CD4-positive, alpha-beta T cell treated with Interleukin-4 for 1 hour (primary cell): ENCODE measurements around the gene SH3D21.

ENCODE experiments used
- DNase-seq, 2 donors: peaks; one replicate each; pipeline ENCODE4 v3.0.0-alpha.2; 2020 to 2022

SH3D21 gene

DNA sequence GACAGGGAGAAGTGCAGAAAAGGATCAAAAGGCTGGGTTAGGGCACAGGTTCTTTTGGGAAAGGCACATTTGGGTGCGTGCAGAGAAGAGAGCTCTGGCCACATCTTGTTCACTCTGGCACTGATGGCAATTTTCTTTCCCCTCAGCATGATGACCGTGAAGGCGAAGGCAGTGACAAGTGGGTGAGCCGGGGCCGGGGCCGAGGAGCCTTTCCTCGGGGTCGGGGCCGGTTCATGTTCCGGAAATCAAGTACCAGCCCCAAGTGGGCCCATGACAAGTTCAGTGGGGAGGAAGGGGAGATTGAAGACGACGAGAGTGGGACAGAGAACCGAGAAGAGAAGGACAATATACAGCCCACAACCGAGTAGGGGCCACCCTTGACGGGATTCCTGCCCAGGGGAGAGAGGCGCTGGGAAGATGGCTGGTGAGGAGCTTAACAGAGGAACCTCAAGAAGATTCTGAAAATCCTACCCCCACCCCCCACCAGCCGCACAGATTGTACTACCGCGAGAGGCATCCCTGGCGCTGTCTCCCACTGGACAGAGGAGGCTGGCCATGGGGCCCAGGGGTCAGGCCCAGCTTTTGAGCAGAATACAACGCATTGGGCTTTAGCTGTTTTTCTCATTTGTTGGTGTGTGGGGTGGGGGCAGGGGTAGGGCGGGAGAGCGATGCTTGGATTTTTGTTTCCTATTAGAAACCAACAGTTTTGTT lies 2.4 kb upstream of the SH3D21 start:
- DNase-seq: no peak

GRCh38 chr1:36304521-36304920 lies 1.6 kb upstream of the SH3D21 start:
- peak in 1 of 2 donors; percentile 34 for DNase-seq

DNA sequence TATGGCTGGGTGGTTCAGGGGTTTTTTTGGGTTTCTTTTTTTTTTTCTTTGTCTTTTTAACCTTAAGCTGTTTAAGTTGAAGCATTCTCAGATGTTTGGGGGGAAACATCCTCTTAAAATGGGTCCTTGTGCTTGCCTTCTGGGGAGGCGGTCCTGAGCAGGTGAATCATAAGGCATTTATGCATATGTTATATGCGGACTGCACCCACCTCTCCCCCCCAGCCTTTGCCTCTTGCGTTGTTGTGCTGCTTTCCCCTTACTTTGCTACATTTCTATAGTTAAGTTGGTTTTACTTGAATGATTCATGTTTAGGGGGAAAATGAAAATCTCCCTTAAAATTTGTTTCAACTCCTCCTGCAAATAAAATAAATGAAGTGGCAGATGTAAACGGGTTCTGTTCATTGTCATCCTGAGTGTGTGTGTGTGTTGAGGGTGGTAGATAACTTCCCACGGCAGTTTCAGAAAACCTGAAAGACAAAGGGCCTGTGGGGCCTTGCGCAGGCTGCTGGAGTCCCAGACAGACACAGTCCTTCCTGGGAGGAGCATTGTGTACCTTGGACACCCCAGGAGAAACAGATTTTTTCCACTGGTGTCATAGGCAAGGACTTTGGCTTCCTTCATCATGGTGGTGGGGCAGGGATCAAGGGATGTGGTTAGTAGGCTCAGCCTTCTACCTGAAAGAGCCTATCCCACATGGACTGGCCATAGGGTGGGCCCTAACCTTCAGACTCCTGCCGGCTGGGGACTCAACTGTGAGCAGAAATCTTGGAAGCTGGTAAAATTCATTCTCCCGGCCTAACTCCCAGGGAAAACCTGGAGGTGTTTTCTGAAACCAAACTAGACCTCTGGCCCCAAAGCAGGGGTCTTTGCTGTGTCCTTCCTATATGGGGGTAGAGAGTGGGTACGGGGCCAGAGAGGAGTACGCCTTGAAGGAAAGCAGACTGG lies 926 bp upstream of the SH3D21 start:
- DNase-seq: no peak

DNA sequence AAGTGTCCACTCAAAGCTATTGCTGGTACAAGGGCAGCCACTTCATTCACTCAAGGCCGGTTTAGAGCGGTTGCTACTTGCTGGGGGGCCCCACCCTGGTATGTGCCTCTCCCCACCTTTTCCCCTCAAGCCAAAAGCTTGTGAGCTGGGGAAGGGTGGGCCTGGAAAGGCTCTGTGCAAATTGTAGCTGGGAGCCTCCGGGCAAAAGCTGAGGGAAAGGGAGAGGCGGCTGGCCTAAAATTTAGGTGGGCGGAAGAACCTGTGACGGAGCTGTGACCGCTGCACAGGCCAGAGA lies 306 bp upstream of the SH3D21 start:
- no peak for DNase-seq

- peak; percentile 93 to 95 for DNase-seq
Measured at GRCh38 chr1:36306902-36307456, 811 bp downstream of the SH3D21 start.

- no peak for DNase-seq
Measured at GRCh38 chr1:36307601-36308330, 1.6 kb downstream of the SH3D21 start.

GRCh38 chr1:36309397-36309796 lies 3.2 kb downstream of the SH3D21 start:
- DNase-seq: no peak

DNA sequence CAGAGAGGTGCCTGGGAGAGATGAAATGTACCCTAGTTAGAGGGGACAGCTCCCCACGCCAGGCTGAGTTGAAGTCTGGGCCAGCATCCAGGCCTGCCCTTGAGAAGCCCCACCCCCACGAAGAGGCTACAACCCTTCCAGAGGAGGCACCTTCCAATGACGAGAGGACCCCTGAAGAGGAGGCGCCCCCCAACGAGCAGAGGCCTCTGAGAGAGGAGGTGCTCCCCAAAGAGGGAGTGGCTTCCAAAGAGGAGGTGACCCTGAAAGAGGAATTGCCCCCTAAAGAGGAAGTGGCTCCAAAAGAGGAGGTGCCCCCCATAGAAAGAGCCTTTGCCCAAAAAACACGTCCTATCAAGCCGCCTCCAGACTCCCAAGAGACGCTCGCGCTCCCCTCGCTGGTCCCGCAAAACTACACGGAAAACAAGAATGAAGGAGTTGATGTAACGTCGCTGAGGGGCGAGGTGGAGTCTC lies 14.2 kb downstream of the SH3D21 start:
- peak in 1 of 2 donors; percentile 23 for DNase-seq

DNA sequence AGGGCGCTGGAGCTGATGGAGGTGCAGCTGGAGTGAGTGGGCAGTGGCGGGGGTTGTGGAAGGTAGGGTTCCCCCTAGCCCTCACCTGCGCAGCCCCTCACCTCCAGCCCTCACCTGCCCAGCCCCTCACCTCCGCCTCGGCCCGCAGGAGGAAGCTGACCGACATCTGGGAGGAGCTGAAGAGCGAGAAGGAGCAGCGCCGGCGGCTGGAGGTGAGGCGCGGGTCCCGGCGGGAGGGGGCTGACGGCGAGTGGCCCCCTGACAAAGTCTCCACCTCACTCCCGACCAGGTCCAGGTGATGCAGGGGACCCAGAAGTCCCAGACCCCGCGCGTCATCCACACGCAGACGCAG lies 14.6 kb downstream of the SH3D21 start:
- no peak for DNase-seq

DNA sequence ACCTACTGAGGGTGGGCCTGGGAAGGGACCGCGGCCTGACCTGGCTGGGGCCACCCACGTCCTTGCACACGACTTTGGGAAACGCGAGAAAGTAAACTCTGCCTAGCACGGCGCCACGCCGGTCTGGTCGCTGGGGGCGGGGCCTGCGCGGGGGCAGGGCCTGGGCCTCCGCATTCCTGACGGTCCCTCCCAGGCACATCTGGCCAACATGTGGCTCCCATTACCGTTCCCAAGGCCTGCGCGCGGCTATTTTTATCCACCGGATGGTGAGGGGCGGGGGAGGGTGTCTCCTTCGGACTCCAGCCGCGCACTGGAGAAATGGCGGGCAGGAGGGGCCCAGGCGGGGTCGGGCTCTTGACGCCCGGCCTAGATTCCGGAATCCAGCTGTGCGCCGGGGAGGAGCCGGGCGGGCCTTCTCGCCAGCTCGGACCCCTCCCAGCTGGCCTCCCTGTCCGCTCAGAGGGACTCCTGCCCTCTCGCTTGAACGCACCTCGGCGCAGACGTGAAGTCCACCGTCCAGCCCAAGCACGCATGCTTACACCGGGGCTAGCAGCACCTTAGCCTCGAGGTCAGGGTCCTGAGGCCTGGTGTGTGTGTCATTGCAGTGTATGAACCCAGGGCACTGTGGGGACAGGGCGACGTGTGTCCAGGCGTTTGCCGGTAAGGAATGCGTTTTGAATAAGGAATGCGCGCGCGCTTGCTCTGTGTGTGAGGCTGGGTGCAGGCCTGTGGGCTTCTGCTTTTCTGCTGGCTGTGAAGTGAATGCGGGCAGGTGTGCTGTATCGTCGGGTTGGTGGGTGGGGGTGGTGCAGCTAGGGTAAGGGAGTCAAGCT lies 15.2 kb downstream of the SH3D21 start:
- DNase-seq: peak in 1 of 2 donors; percentile 30

GRCh38 chr1:36322041-36322785 lies 16.0 kb downstream of the SH3D21 start:
- no peak for DNase-seq

DNA sequence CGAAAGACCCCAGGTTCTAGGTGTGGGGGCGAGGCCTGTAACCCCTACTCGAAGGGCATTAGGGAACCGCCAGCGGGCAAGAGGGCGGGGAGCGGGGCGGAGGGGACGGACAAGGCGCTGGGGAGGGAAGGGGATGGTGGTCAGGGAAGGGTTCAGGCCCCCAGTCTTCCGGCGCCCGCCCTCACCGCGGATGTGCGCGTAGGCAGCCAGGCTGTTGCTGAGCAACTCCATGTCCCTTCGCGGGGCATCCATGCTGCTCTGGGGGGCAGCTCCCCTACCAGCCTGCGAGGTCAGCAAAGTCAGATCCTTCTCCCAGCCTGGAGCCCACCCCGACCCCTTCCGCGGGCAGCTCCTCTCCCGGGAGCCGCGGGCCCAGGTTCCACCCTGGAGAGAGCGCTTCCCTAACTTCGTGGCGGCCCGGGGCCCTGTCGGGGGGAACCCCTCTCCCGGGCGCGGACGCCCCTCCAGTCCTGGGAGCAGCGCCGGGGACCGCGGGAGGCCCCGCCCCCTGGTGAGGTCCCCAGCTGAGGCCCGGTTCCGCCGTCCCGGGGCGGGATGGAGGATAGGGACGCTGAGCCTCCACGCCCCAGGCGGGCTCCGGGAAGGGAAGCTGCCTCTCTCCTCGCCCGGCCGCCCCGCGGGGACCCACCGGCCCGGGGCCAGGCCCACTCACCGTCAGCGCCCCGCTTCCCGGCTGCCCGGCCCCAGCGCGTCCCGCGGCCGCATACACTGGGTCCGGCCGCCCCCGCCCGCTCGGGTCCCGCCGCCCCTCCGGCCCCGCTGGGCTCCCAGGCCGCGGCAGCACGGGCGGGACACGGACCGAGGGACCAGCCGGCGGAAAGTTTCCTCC lies 16.8 kb downstream of the SH3D21 start:
- peak in 1 of 2 donors; percentile 41 for DNase-seq

GRCh38 chr1:36323636-36324352 lies 17.6 kb downstream of the SH3D21 start, which contains the start of gene EVA1B:
Gene EVA1B (minus strand): TSS chr1:36323645. CDS start chr1:36323037, 608 bp downstream.
- peak; percentile 23 to 47 for DNase-seq

DNA sequence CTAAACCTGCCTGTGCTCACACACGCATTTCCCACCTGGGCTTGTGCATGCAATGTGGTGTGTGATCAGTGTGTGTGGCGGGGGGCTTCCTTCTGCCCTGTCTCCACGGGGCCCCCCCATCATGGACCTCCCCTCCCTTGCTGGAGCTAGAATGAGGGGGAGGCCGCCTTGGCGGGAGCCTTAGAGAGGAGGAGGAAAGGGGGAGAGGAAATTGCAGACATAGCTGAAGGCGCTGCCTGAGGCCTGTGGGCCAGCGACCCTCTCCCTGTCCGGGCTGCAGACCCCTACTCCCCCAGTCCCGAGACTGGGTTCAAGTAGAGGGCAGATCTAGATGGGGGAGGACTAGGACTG lies 18.2 kb downstream of the SH3D21 start:
- no peak for DNase-seq

- DNase-seq: no peak
Measured at GRCh38 chr1:36326499-36326898, 20.3 kb downstream of the SH3D21 start.

- no peak for DNase-seq
Measured at GRCh38 chr1:36327421-36328087, 21.4 kb downstream of the SH3D21 start.

- DNase-seq: no peak
Measured at GRCh38 chr1:36328088-36328480, 21.9 kb downstream of the SH3D21 start.

DNA sequence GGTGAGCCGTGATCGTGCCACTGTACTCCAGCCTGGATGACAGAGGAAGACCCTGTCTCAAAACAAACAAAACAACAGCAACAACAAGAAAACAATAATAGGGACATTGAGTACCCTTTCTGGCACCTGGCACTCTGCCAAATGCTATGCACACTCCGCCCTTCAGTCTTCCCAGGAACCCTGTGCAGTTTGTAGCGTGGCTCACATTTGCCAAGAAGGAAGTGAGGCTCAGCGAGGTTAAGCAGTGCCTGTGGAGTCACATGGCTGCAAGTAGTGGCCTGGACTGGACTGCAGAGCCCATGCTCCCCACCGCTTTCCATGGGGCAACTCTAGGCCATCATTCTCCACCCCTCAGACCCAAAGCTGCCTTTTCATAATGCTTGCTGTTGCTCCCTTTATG lies 22.5 kb downstream of the SH3D21 start:
- peak in 1 of 2 donors; percentile 38 for DNase-seq

DNA sequence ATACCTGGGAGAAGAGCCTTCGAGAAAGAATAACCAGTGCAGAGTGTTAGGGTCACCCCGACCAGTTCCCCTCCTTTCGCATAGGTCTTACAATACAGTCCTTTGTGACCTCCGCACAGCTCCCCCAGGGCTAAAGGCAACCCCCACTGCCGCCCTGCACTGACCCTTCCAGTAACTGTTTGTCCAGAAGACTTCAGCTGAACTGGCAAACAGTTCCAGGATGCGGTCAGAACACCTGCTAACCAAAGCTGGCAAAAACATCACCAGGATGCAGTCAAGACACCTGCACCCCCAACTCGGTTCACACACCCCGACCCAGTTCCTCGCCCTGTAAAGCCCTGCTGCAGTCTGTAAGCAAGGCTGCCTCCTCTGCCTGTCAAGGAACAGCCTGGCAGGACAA lies 23.6 kb downstream of the SH3D21 start:
- no peak for DNase-seq
